H9 (cell line): ENCODE data around the gene PPP1R27. TPM values are rescaled to one million over a fixed set of nuclear protein-coding genes. Genes with fewer than 3 reads are reported as not detected.

Experiments
- DNase-seq: peaks from one replicate; pipeline ENCODE4 v3.0.0-alpha.2; 2017
- H2AFZ ChIP-seq: one replicate; pipeline ENCODE4 v1.6.1; 2013; ENCODE audit warnings: mild to moderate bottlenecking, low read length, control low read depth, moderate library complexity
- H2AK5ac ChIP-seq: 2 replicates; pipeline ENCODE4 v1.6.1; 2013; ENCODE audit warnings: low read length, control low read depth, mixed read lengths; ENCODE audit not compliant: insufficient read length
- H2BK120ac ChIP-seq: one replicate; pipeline ENCODE4 v1.6.1; 2013; ENCODE audit warnings: low read depth, mild to moderate bottlenecking, low read length, control low read depth, inconsistent platforms; ENCODE audit not compliant: poor library complexity, severe bottlenecking
- H2BK12ac ChIP-seq: 2 replicates; pipeline ENCODE4 v1.6.1; 2013; ENCODE audit warnings: low read length, control low read depth, mixed read lengths, low read depth; ENCODE audit not compliant: insufficient read length
- H2BK15ac ChIP-seq: 2 replicates; pipeline ENCODE4 v1.6.1; 2013; ENCODE audit warnings: low read depth, low read length, control low read depth
- H2BK20ac ChIP-seq: one replicate; pipeline ENCODE4 v1.6.1; 2013; ENCODE audit warnings: low read depth, mild to moderate bottlenecking, low read length, control low read depth, inconsistent platforms; ENCODE audit not compliant: poor library complexity, severe bottlenecking
- H2BK5ac ChIP-seq: 2 replicates; pipeline ENCODE4 v1.6.1; 2013; ENCODE audit warnings: low read length, control low read depth, mixed read lengths; ENCODE audit not compliant: insufficient read length
- H3K14ac ChIP-seq: 2 replicates; pipeline ENCODE4 v1.6.1; 2013; ENCODE audit warnings: low read length, control low read depth; ENCODE audit not compliant: insufficient read depth
- H3K18ac ChIP-seq: 2 replicates; pipeline ENCODE4 v1.6.1; 2013; ENCODE audit warnings: low read depth, mild to moderate bottlenecking, mixed read lengths, low read length, control low read depth; ENCODE audit not compliant: insufficient read length
- H3K23ac ChIP-seq: 2 replicates; pipeline ENCODE4 v1.6.1; 2013; ENCODE audit warnings: low read length, control low read depth, mixed read lengths, low read depth; ENCODE audit not compliant: insufficient read length
- H3K23me2 ChIP-seq: 2 replicates; pipeline ENCODE4 v1.6.1; 2013; ENCODE audit warnings: low read depth, mild to moderate bottlenecking, mixed read lengths, low read length, control low read depth; ENCODE audit not compliant: insufficient read length, poor library complexity, severe bottlenecking
- H3K27ac ChIP-seq: 2 replicates; pipeline ENCODE4 v1.5.1; 2013; ENCODE audit warnings: low read length, control low read depth, mixed read lengths, low read depth; ENCODE audit not compliant: insufficient read length
- H3K27me3 ChIP-seq: 2 replicates; pipeline ENCODE4 v1.6.1; 2013; ENCODE audit warnings: low read length, control low read depth, inconsistent platforms; ENCODE audit not compliant: insufficient read depth
- H3K4ac ChIP-seq: 2 replicates; pipeline ENCODE4 v1.6.1; 2013; ENCODE audit warnings: low read depth, mild to moderate bottlenecking, control low read depth, inconsistent platforms, low read length, moderate library complexity
- H3K4me1 ChIP-seq: 2 replicates; pipeline ENCODE4 v1.6.1; 2013; ENCODE audit warnings: low read length, control low read depth, inconsistent platforms; ENCODE audit not compliant: insufficient read depth
- H3K4me2 ChIP-seq: 2 replicates; pipeline ENCODE4 v1.6.1; 2013; ENCODE audit warnings: low read length, control low read depth, mixed read lengths; ENCODE audit not compliant: insufficient read length, insufficient read depth
- H3K56ac ChIP-seq: 2 replicates; pipeline ENCODE4 v1.6.1; 2013; ENCODE audit warnings: low read depth, mild to moderate bottlenecking, mixed read lengths, low read length, control low read depth; ENCODE audit not compliant: insufficient read length
- H3K79me1 ChIP-seq: 2 replicates; pipeline ENCODE4 v1.6.1; 2013; ENCODE audit warnings: low read depth, mild to moderate bottlenecking, moderate library complexity, low read length, control low read depth, inconsistent platforms; ENCODE audit not compliant: insufficient read depth, poor library complexity, severe bottlenecking
- H3K79me2 ChIP-seq: 2 replicates; pipeline ENCODE4 v1.6.1; 2013; ENCODE audit warnings: low read length, control low read depth, inconsistent platforms; ENCODE audit not compliant: insufficient read depth
- H3K9ac ChIP-seq: 2 replicates; pipeline ENCODE4 v1.6.1; 2013; ENCODE audit warnings: low read length, control low read depth, mixed read lengths; ENCODE audit not compliant: insufficient read length; ENCODE audit errors: extremely low read depth
- H3K9me3 ChIP-seq: one replicate; pipeline ENCODE4 v1.6.1; 2013; ENCODE audit warnings: low read depth, low read length, inconsistent platforms; ENCODE audit not compliant: control insufficient read depth
- H3T11ph ChIP-seq: one replicate; pipeline ENCODE4 v1.6.1; 2013; ENCODE audit warnings: mild to moderate bottlenecking, low read length, control low read depth, inconsistent platforms
- H4K20me1 ChIP-seq: one replicate; pipeline ENCODE4 v1.6.1; 2013; ENCODE audit not compliant: control insufficient read depth, insufficient read length, insufficient read depth
- H4K5ac ChIP-seq: 2 replicates; pipeline ENCODE4 v1.6.1; 2013; ENCODE audit warnings: low read depth, mild to moderate bottlenecking, mixed read lengths, low read length, control low read depth; ENCODE audit not compliant: insufficient read length
- H4K8ac ChIP-seq: replicated peaks from 2 replicates; pipeline ENCODE4 v1.6.1; 2013; ENCODE audit warnings: low read length, control low read depth, mixed read lengths, low read depth; ENCODE audit not compliant: insufficient read length
- H4K91ac ChIP-seq: 2 replicates; pipeline ENCODE4 v1.6.1; 2013; ENCODE audit warnings: low read depth, mild to moderate bottlenecking, moderate library complexity, mixed read lengths, low read length, control low read depth; ENCODE audit not compliant: insufficient read length
- H3K27ac Mint-ChIP-seq, 3 experiments: 2 replicates in 2 of 3; 3 replicates in 1 of 3; pipeline ENCODE4 v1.8.0; 2020 to 2021; ENCODE audit warnings: mixed read lengths in 3 of 3, mild to moderate bottlenecking in 1 of 3, moderate library complexity in 1 of 3
- H3K27me3 Mint-ChIP-seq: 2 replicates; pipeline ENCODE4 v1.8.0; 2021; ENCODE audit warnings: low read depth, mild to moderate bottlenecking, moderate library complexity, mixed read lengths
- H3K36me3 Mint-ChIP-seq, 3 experiments: 2 replicates in 2 of 3; 3 replicates in 1 of 3; pipeline ENCODE4 v1.8.0; 2020 to 2021; ENCODE audit warnings: low read depth in 3 of 3, mixed read lengths in 3 of 3; ENCODE audit not compliant: insufficient read depth in 1 of 3
- H3K4me1 Mint-ChIP-seq, 2 experiments: 2 replicates each; pipeline ENCODE4 v1.8.0; 2020; ENCODE audit warnings: mixed read lengths in 2 of 2
- H3K4me3 Mint-ChIP-seq, 2 experiments: 2 replicates in 1 of 2; 3 replicates in 1 of 2; pipeline ENCODE4 v1.8.0; 2020 to 2021; ENCODE audit warnings: mild to moderate bottlenecking in 2 of 2, mixed read lengths in 2 of 2, moderate library complexity in 1 of 2
- H3K9me3 Mint-ChIP-seq, 2 experiments: 2 replicates in 1 of 2; 3 replicates in 1 of 2; pipeline ENCODE4 v1.8.0; 2020; ENCODE audit warnings: mild to moderate bottlenecking in 2 of 2, mixed read lengths in 2 of 2, moderate library complexity in 1 of 2
- CTCF ChIP-seq: fragments of 200-600 bp; sonication (generic); conservative IDR thresholded peaks from 3 replicates; pipeline ENCODE4 v1.8.0; 2021; ENCODE audit warnings: antibody characterized with exemption, mild to moderate bottlenecking
- WGBS: extraction: QIAGEN DNeasy Blood & Tissue Kit; methylation state at CpG from one replicate; pipeline ENCODE4 v1.1.7; 2013; ENCODE audit warnings: missing lambda C conversion rate, low lambda C conversion rate, mixed read lengths; ENCODE audit not compliant: insufficient read length; ENCODE audit errors: extremely low coverage; 5-methylcytosine and 5-hydroxymethylcytosine counted together
- total RNA-seq: library from RNA; stranded (reverse); gene quantifications from 2 replicates; pipeline ENCODE4 v1.2.1, GENCODE V29; 2021

PPP1R27 gene
- total RNA-seq, 1 experiment from 2014 or later = 0.22 TPM

- no peaks in the 10 kb centered on the region for H4K20me1 ChIP-seq
- no peak overlapping the region; the same call in 1 of the 2 replicates for H3K14ac ChIP-seq
- H4K8ac ChIP-seq = no peak overlapping the region
- Mint-ChIP-seq H3K27ac (no peak overlapping the region), H3K36me3 (peaks cover 0 to 5% (median 4%) of the 10 kb centered on the region in 3 experiments; a peak in 4 of 7 replicates), H3K27me3 (peaks cover 10% of the 10 kb centered on the region), H3K9me3 (no peaks in the 10 kb centered on the region; a peak in 2 of 5 replicates), H3K4me1 (peaks cover 5 to 20% of the 10 kb centered on the region in 2 experiments), H3K4me3 (0 out of 5 replicates have a peak overlapping the region, but pooled peaks of 1 of the 2 experiments have one; percentile 7)
- no peak overlapping the region for H2AFZ ChIP-seq
- no peak overlapping the region for H3K27ac ChIP-seq
- no peak overlapping the region for H2BK15ac ChIP-seq
- peaks cover 3% of the 10 kb centered on the region for H3K79me1 ChIP-seq
- no peaks in the 10 kb centered on the region; the same call in 1 of the 2 replicates for H3K4me1 ChIP-seq
- H2BK20ac ChIP-seq = no peak overlapping the region
- no peak overlapping the region for H3K9ac ChIP-seq
- no CpG with 5 or more reads among the region's 20 CpGs for WGBS
- H2AK5ac ChIP-seq = no peak overlapping the region
- no peak overlapping the region for H4K91ac ChIP-seq
- no peak overlapping the region for H3T11ph ChIP-seq
- H3K4ac ChIP-seq = no peak overlapping the region
- H3K56ac ChIP-seq = no peak overlapping the region
- no peaks in the 10 kb centered on the region for H3K27me3 ChIP-seq
- H3K9me3 ChIP-seq = no peaks in the 10 kb centered on the region
- no peak overlapping the region for H2BK120ac ChIP-seq
- H2BK12ac ChIP-seq = no peak overlapping the region
- TF ChIP-seq CTCF = peak; percentile 62
- no peak overlapping the region for H4K5ac ChIP-seq
- no peak overlapping the region for H3K4me2 ChIP-seq
- peak; percentile 79 for DNase-seq
- H3K79me2 ChIP-seq = no peaks in the 10 kb centered on the region
- no peak overlapping the region for H2BK5ac ChIP-seq
- no peak overlapping the region for H3K18ac ChIP-seq
- H3K23me2 ChIP-seq = no peaks in the 10 kb centered on the region
- H3K23ac ChIP-seq = no peak overlapping the region
These were observed 13.1 kb downstream of the PPP1R27 start for GRCh38 chr17:81821603-81822311.
